Myocyte (in vitro differentiated cells): ENCODE results near the gene C2CD3. TPM values are rescaled to one million over a fixed set of nuclear protein-coding genes. Genes with fewer than 3 reads are reported as not detected.
A peak's percentile ranks its signal among the peaks of the same experiment; 100 is the strongest.
"Not testable (repeated sequence)": the region's sequence is repeated elsewhere in the genome, so short reads cannot be mapped to it uniquely, and the experiment has no call there.

Source experiments
- DNase-seq: peaks from one replicate; pipeline ENCODE4 v3.0.0-alpha.2; 2012; ENCODE audit warnings: low read depth
- total RNA-seq: library from RNA; depleted of rRNA; stranded (reverse); fragments of >200 nt; gene quantifications from 2 replicates; pipeline ENCODE4 v1.2.3, GENCODE V29; 2014

C2CD3 gene
- total RNA-seq, 1 donor from 2014 or later = 55.6 TPM

DNA sequence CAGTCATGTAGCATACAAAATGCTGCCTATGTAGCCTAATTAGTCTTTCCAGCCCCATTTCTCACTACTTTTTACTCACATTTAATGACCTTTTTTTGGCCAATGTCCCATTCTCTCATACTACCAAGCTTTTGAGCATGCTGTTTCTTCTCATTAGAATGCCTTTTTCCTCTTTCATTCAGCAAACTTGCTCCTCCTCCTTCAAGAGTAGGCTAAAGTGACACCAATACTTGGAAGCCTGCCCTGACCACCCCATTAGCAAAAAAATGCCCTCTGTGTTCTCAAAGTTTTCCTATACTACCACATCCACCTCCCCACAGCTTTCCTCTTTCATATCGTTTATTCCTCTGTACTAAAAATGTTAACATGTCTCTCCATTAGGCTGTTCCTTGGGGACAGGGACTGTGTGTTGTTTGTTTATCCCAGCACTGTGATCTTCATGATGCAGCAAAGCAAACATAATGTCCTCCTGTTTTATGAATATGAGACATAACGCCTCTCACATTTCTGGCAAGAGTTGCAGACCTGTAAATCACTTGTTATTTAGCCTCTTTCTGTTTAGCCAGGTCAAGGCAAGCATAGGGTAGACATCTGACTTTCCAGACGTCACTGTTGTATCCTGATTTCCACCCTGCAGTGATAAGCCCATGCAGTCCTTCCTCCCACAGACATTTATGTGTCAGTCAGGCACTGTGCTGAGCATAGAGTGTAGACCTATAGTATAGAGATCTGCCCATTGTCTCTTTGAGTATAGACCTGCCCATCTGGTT is 99.9 kb downstream of the C2CD3 start:
- no peak for DNase-seq

DNA sequence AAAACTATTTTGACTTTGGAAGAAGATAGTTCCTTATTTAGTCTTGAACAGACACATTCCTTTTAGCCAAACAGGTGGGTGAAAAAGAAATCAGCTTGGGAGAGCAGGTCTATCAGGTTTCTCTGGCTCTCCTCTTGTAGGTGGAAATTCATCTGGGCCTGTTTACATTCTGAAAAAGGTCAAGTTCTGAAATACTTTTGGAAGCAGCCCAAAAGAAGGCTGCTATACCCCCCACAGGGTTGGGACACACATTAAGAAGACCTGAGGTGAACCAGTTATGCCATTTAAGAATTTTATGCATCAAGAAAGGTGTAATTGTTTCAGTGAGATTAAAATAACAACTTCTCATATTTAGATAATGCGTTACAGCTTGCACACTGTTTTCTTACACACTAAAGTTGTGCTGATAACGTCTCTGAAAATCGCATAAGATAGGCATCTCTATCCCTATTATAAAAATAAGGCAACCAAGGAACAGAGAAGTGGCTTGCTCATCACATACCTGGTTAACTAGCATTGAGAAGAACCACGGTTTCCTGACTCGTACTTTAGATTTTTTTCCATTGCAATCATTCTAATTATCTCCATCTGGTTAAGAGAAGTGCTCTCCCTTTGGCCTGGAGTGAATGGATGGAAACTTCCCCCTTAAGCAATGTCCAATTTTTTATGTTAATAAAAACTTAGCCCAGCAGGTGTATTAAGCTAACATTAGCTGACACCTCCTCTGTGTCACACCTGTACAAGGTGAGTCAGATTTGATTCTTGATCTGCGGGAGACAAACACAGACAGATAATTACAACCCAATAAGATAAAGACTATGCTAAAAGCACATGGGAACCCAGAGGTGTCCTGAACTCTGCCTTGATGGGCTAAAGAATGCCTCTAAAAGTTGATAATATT is 101.4 kb downstream of the C2CD3 start:
- no peak for DNase-seq

GRCh38 chr11:74066663-74067062 is 104.1 kb downstream of the C2CD3 start:
- DNase-seq = not testable (repeated sequence)

DNA sequence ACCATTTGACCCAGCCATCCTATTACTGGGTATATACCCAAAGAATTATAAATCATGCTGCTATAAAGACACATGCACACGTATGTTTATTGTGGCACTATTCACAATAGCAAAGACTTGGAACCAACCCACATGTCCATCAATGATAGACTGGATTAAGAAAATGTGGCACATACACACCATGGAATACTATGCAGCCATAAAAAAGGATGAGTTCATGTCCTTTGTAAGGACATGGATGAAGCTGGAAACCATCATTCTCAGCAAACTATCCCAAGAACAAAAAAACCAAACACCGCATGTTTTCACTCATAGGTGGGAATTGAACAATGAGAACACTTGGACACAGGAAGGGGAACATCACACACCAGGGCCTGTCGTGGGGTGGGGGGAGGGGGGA is 105.3 kb downstream of the C2CD3 start:
- DNase-seq = not testable (repeated sequence)

GRCh38 chr11:74063628-74064027 is 107.2 kb downstream of the C2CD3 start:
- not testable (repeated sequence) for DNase-seq

DNA sequence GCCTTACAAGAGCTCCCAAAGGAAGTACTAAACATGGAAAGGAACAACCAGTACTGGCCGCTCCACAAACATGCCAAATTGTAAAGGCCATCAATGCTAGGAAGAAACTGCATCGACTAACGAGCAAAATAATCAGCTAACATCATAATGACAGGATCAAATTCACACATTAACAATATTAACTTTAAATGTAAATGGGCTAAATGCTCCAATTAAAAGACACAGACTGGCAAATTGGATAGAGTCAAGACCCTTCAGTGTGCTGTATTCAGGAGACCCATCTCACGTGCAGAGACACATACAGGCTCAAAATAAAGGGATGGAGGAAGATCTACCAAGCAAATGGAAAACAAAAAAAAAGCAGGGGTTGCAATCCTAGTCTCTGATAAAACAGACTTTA is 109.2 kb downstream of the C2CD3 start:
- DNase-seq = not testable (repeated sequence)

DNA sequence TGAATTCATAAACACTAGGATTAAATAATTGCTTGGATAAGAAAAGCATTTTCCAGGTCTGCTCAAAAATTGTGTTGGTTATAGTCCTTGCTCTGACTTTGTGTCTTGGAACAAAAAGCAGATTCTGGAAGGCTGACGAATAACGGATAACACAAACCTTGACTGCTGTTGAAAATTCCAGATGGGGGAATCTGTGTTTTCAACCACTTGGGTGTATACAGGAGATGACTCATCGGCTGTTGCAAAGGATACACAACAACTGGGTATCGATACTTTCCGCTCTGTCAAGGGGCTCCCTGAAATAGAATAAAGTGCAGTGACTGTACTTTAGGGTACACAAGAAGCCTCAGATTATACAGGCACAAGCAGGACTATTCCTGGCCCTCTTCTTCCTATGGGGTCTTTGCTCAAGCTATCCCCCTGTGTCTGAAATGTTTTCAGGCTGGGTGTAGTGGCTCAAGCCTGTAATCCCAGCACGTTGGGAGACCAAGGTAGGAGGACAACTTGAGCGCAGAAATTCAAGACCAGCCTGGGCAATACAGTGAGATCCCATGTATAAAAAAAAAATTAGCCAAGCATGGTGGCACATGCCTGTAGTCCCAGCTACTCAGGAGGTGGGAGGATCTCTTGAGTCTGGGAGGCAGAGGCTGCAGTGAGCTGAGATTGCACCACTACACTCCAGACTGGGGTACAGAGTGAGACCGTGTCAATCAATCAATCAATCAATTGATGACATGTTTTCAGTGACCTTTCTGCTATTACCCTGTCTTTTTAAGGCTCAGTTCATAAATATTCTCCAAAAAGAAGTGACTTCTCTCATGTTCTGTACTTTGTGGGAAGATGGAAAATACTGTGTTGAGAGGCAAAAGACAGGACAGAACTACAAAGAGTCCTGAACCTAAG is 113.3 kb downstream of the C2CD3 start:
- peak; percentile 22 for DNase-seq

DNA sequence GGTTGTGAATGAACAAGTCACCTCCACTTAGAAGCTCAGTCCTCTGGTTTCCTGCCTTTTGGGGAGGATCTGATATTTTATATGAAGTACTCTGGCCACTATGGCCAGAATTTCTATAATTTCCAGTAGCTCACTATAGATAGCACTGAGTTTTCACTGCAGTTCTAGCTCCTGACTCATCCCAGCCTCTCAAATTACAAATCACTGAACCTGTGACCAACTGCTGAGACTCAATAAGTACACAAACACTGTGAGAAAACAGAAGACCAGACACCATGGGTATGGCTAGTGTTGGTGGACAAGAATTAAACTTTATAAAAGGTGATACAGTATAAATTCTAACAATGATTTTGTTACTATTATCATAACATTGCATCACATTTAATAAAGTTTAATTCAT is 114.9 kb downstream of the C2CD3 start:
- peak; percentile 73 for DNase-seq

GRCh38 chr11:74050465-74050864 is 120.3 kb downstream of the C2CD3 start:
- no peak for DNase-seq

DNA sequence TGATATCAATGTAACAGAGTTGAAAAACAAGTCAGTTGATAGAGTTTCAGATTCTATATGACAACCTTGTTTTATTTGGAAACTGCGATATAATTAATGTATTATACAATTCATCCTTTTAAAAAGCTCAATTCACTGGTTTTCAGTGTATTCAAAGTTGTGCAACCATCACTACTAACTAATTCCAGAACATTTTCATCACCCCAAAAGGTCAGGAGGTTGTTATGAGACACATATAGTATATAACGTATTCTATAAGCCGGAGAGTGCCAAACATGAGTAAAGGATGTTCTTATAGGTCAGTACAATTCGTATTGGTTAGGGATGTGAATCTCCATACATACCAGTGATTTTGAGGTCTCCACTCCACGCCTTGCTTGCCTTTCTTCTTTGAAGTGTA is 121.8 kb downstream of the C2CD3 start:
- DNase-seq = no peak

- DNase-seq = no peak
Observed at GRCh38 chr11:74044538-74044937, 126.3 kb downstream of the C2CD3 start.

DNA sequence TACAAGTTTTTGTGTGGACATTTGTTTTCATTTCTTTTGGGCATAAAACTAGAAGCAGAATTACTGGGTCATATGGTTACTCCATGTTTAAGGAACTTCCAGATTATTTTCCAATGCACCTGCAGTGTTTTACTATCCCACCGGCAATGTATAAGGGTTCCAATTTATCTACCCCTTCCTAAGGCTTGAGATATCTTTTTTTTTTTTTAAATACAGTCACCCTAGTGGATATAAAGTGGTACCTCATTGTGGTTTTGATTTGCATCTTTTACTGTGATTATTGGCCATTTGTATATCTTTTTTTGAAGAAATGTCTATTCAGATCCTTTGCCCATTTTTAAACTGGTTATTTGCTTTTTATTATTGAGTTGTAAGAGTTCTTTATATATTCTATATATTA is 127.4 kb downstream of the C2CD3 start:
- no peak for DNase-seq

- DNase-seq = no peak
Observed at GRCh38 chr11:74037309-74037708, 133.5 kb downstream of the C2CD3 start.

DNA sequence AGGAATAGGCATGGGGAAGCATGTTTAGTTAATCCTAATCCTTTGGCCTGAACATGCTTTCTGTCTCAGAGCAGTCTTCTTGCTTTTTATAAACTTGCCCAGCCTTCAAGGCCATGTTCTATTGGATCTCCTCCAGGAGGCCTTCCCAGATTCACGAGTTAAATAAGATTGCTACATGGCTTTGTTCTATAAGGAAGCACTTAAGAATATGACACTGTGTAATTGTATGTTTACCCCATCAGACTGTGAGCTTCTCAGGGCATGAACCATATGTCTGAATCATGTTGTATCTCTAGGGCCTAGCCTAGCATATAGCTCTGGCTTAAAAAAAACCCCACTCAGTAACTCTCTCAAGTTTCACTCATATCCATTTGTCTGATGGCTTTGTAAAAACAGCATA is 135.5 kb downstream of the C2CD3 start:
- DNase-seq = no peak

DNA sequence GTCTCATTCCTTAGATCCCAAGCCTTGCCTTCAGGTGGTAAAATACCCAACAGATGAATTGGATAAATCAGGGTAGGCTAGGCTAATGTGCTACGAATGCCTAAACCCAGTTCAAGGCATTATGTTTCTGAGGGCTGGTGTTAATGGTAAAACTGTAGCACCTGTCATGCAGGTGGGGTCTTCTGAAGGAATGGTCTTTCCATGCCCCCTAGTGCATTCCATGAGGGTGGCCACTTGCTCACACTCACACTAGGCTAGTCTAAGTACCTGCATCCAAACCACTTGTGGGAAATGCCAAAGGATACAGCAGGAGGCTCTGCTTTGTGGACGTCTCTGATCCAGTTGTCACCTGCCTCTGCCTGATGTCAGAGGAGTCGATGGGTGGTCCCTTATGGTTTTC is 137.8 kb downstream of the C2CD3 start:
- DNase-seq = no peak

- DNase-seq = no peak
Observed at GRCh38 chr11:74030723-74031676, 139.8 kb downstream of the C2CD3 start.

GRCh38 chr11:74025467-74026166 is 145.2 kb downstream of the C2CD3 start:
- no peak for DNase-seq

DNA sequence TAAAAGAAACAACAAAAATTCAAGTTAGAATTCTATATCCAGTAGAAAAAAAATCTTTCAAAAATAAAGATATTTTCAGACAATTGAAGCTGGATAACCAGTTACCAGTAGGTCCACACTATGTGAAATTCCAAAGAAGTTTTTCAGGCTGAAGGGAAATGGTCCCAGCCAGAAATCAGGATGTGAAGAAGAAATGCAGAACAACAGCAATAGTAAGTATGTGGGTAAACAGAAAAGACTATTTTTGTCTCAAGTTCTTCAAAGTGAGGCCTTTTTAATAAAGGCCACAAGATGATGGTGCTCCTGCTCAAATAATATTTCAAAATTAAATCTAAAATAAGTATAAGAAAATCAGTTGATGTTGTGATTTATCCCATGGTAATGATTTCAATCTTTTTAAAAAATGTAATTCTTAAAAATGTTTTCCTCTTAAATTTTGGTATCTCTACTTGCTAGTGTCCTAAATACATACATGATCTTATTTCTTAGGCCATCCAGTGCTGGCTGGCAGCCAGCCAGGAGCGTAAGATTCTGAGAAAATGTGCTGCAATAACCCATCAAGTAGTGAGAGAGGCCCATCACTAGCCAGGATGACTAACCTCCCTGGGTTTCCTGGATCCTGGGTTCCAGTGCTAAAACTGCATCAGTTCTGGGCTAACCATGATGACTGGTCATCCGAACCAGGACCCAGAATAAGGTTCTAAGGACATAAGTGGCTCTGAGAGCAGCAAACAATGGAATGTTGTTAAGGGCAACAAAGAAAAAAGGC is 146.4 kb downstream of the C2CD3 start:
- DNase-seq = peak; percentile 17

DNA sequence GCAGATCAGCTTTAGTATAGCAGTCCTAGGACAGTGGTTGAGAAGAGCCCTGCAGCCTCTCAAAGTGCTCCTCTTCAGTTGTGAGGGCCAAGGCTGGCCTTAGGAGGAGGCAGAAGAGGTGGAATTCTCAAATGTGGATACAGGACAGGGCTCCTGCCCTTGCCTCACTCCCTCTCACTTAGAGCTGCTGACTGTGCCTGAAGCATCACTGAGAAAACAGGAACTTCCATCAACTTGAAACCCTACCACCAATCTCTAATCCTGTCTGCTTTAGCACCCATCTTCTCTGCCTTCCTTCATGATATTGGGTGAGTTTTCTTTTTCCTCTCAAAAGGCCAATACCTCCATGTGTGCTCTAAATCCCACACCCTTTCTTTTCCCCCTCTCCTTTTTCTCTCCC is 147.5 kb downstream of the C2CD3 start:
- no peak for DNase-seq
